ENCODE measurements around the gene PAPOLB.

The PAPOLB gene

GRCh38 chr7:4830176-4830575 lies 31.7 kb downstream of the PAPOLB start:
- Histone ChIP-seq H3K4me1 (ENCODE audit: control insufficient read depth in 1 of 2, insufficient read depth in 1 of 2, low read depth in 1 of 2, low read length in 1 of 2) (no peaks in the 10 kb centered on the region), H3K27ac (no peak overlapping the region), H3K27me3 (no peaks in the 10 kb centered on the region), H3K36me3 (no peaks in the 10 kb centered on the region), H3K4me3 (ENCODE audit: low read depth in 1 of 2, low read length in 1 of 2) (no peak overlapping the region), H3K9me3 (no peaks in the 10 kb centered on the region)
- no peak for TF ChIP-seq CTCF (IDR thresholded peaks at IDR 0.05)

GRCh38 chr7:4828720-4829383 lies 33.0 kb downstream of the PAPOLB start:
- H3K4me1 ChIP-seq (ENCODE audit: control insufficient read depth in 1 of 2, insufficient read depth in 1 of 2, low read depth in 1 of 2, low read length in 1 of 2) = no peaks in the 10 kb centered on the region
- no peaks in the 10 kb centered on the region for H3K27me3 ChIP-seq
- no peak overlapping the region for H3K4me3 ChIP-seq (ENCODE audit: low read depth in 1 of 2, low read length in 1 of 2)
- H3K27ac ChIP-seq = no peak overlapping the region
- no peak for TF ChIP-seq CTCF (IDR thresholded peaks at IDR 0.05)
- no peaks in the 10 kb centered on the region for H3K9me3 ChIP-seq
- no peaks in the 10 kb centered on the region for H3K36me3 ChIP-seq

- Histone ChIP-seq H3K9me3 (no peaks in the 10 kb centered on the region), H3K27me3 (peaks cover 4% of the 10 kb centered on the region), H3K4me3 (ENCODE audit: low read depth in 1 of 2, low read length in 1 of 2) (no peak overlapping the region), H3K36me3 (no peaks in the 10 kb centered on the region), H3K4me1 (ENCODE audit: control insufficient read depth in 1 of 2, insufficient read depth in 1 of 2, low read depth in 1 of 2, low read length in 1 of 2) (no peaks in the 10 kb centered on the region), H3K27ac (no peak overlapping the region)
- no peak for TF ChIP-seq CTCF (IDR thresholded peaks at IDR 0.05)
These were observed 36.7 kb downstream of the PAPOLB start for GRCh38 chr7:4825081-4825480.

GRCh38 chr7:4824120-4824775 lies 37.6 kb downstream of the PAPOLB start:
- H3K9me3 ChIP-seq = no peaks in the 10 kb centered on the region
- no peak overlapping the region for H3K4me3 ChIP-seq (ENCODE audit: low read depth in 1 of 2, low read length in 1 of 2)
- no peak overlapping the region for H3K27ac ChIP-seq

GRCh38 chr7:4823441-4824119 lies 38.2 kb downstream of the PAPOLB start:
- Histone ChIP-seq H3K36me3 (no peaks in the 10 kb centered on the region), H3K4me1 (ENCODE audit: control insufficient read depth in 1 of 2, insufficient read depth in 1 of 2, low read depth in 1 of 2, low read length in 1 of 2) (no peaks in the 10 kb centered on the region), H3K4me3 (ENCODE audit: low read depth in 1 of 2, low read length in 1 of 2) (no peak overlapping the region), H3K27me3 (peaks cover 4% of the 10 kb centered on the region), H3K9me3 (no peaks in the 10 kb centered on the region), H3K27ac (no peak overlapping the region)
- no peak for TF ChIP-seq CTCF (IDR thresholded peaks at IDR 0.05)

More at GRCh38 chr7:4824120-4824775, 37.6 kb downstream of the PAPOLB start:
- Histone ChIP-seq H3K27me3 (peaks cover 4% of the 10 kb centered on the region), H3K36me3 (no peaks in the 10 kb centered on the region), H3K4me1 (ENCODE audit: control insufficient read depth in 1 of 2, insufficient read depth in 1 of 2, low read depth in 1 of 2, low read length in 1 of 2) (no peaks in the 10 kb centered on the region)
- no peak for TF ChIP-seq CTCF (IDR thresholded peaks at IDR 0.05)

All from neutrophil (primary cell).